ENCODE measurements around the gene ACAT2. TPM values are rescaled to one million over a fixed set of nuclear protein-coding genes. Genes with fewer than 3 reads are reported as not detected.

Gene ACAT2
- total RNA-seq, 2 donors from 2014 or later = 10.2 to 22.6 TPM

DNA sequence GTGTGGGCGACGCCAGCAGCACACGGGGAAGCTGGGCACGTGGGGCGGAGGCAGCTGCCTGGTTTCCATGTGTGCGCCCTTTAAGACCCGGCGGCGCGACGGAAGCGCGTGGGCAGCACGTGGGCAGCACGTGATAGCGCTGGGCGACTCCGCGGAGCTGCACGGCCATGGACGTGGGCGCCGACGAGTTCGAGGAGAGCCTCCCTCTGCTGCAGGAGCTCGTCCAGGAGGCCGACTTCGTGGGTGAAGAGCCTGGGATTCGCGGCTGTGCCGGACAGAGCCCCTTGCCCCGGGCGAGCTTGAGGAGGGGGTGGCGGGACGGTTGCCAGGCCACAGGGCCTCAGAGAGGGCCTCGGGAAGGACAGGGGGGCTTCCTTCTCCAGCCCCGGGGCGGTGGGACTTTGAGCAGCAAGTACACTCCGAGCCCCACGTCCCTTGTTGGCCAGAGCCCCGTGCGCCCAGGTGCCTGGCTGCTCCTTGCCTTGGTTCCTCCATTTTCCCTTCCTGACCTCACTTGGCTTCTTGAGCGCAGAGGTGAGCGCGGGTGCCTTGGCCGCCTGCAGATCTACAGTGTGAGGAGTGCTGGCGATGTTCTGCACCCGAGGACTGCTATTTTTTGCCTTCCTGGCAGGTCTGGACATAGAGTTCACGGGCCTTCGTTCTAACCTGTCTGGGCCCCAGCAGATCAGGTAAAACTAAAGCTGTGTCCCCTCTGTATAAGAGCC is 38.5 kb downstream of the ACAT2 start, which contains the start of gene PNLDC1:
Gene PNLDC1, plus strand, starts transcription at position 136 of the 725 bp plus-strand sequence. Its CDS starts 32 bp downstream, at position 168.
- H3K27me3 ChIP-seq (replicated peaks; ENCODE audit: insufficient read depth) = no peaks in the 10 kb centered on the region
- peaks cover 0 to 11% of the 10 kb centered on the region in 2 donors for H3K36me3 ChIP-seq

DNA sequence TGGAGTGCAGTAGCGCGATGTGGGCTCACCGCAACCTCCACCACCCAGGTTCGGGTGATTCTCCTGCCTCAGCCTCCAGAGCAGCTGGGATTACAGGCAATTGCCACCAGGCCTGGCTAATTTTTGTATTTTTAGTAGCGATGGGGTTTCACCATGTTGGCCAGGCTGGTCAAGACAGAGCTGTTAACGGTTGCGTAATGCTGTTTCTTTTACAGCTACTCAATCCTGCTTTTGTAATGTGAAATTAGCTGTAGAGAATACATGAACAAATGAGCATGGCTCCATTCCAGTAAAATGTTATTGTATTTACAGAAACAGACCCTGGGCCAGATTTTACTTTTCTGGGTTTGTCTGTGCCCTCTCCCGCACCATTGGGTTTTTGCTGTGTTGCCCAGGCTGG is 40.1 kb downstream of the ACAT2 start:
- TF ChIP-seq, protein P1, sequence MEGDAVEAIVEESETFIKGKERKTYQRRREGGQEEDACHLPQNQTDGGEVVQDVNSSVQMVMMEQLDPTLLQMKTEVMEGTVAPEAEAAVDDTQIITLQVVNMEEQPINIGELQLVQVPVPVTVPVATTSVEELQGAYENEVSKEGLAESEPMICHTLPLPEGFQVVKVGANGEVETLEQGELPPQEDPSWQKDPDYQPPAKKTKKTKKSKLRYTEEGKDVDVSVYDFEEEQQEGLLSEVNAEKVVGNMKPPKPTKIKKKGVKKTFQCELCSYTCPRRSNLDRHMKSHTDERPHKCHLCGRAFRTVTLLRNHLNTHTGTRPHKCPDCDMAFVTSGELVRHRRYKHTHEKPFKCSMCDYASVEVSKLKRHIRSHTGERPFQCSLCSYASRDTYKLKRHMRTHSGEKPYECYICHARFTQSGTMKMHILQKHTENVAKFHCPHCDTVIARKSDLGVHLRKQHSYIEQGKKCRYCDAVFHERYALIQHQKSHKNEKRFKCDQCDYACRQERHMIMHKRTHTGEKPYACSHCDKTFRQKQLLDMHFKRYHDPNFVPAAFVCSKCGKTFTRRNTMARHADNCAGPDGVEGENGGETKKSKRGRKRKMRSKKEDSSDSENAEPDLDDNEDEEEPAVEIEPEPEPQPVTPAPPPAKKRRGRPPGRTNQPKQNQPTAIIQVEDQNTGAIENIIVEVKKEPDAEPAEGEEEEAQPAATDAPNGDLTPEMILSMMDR (IDR thresholded peaks at IDR 0.05) = no peak
- TF ChIP-seq POLR2A (IDR thresholded peaks at IDR 0.05) (no peak), POLR2AphosphoS5 (IDR thresholded peaks at IDR 0.05) (no peak)
- intact Hi-C loops (cut with DNase I) = no loop called here
- 92% methylated on average over 8 of the region's 8 CpGs for WGBS
- DNase-seq (ENCODE audit: low spot score) = no peak
- H3K27ac ChIP-seq = no peak overlapping the region
- no peaks in the 10 kb centered on the region for H3K9me3 ChIP-seq
- no peaks in the 10 kb centered on the region for H3K4me1 ChIP-seq (replicated peaks)
- no peak overlapping the region for H3K4me3 ChIP-seq
- H3K36me3 ChIP-seq = peaks cover 0 to 11% of the 10 kb centered on the region in 2 donors
- H3K27me3 ChIP-seq (replicated peaks; ENCODE audit: insufficient read depth) = no peaks in the 10 kb centered on the region

More for the DNA sequence above, 38.5 kb downstream of the ACAT2 start, which contains the start of gene PNLDC1:
- TF ChIP-seq, protein P1 (IDR thresholded peaks at IDR 0.05) = no peak
- no peak for TF ChIP-seq POLR2AphosphoS5 (IDR thresholded peaks at IDR 0.05)
- TF ChIP-seq POLR2A (IDR thresholded peaks at IDR 0.05) = no peak
- Histone ChIP-seq H3K9me3 (no peaks in the 10 kb centered on the region), H3K27ac (no peak within 1 kb of the TSS), H3K4me1 (replicated peaks) (no peaks in the 10 kb centered on the region), H3K4me3 (no peak within 1 kb of the TSS)
- DNase-seq (ENCODE audit: low spot score) = no peak
- WGBS = 88% methylated on average over 50 of the region's 50 CpGs
- intact Hi-C loops (cut with DNase I) = no loop called here

DNA sequence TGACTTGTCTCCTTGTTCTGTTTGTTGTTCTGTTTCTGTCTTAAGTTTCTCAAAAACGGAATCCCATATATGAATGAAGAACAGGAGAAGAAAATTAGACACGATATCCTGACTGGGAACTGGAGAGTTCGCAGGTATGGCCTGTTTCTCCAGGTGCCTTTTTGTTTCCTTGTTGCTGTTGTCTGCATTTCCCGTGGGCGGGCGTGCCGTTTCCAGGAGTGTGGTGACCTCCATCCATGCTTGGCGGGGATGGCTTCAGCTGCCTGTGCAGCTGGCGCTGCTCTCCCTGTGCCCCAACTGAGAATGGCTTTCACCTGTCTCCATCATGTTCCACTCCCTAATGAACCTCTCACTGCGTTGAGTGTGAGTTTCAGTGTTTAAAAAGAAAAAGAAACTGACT is 42.7 kb downstream of the ACAT2 start:
- no peak overlapping the region for H3K27ac ChIP-seq
- WGBS = 86% methylated on average over 10 of the region's 10 CpGs
- H3K4me1 ChIP-seq (replicated peaks) = no peaks in the 10 kb centered on the region
- no peaks in the 10 kb centered on the region for H3K27me3 ChIP-seq (replicated peaks; ENCODE audit: insufficient read depth)
- no peak for TF ChIP-seq POLR2AphosphoS5 (IDR thresholded peaks at IDR 0.05)
- TF ChIP-seq, protein P1 (IDR thresholded peaks at IDR 0.05) = no peak
- no peak for TF ChIP-seq POLR2A (IDR thresholded peaks at IDR 0.05)
- intact Hi-C loops (cut with DNase I) = no loop called here
- no peak overlapping the region for H3K4me3 ChIP-seq
- DNase-seq (ENCODE audit: low spot score) = no peak
- no peaks in the 10 kb centered on the region for H3K36me3 ChIP-seq
- H3K9me3 ChIP-seq = no peaks in the 10 kb centered on the region

DNA sequence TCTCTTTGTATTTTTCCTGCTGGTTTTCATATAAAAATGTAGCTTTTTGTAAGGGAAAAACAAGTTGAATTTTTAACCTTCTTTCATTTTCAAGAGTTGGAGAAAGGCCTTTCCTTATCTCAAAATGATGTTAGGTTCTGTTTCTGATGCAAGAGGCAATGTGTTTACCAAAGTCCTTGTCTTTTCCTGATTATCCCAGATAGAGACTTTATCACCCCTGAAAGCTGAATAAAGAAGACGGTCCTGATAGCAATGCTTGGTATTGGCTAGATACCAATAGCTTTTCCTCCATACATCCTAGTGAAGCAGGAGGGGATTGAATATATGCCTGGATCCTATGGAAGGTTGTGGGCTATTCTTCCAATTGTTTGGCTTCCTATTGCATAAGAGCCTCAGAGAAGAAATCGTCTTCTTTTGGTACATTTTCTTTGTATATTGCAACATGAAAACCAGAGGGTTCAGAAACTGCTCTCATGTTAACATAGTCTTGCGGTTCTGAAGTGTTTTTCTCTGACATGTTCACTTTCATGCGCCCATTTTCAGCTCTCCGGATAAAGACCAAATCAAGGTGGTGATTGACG is 43.7 kb downstream of the ACAT2 start:
- no peaks in the 10 kb centered on the region for H3K36me3 ChIP-seq
- no peaks in the 10 kb centered on the region for H3K4me1 ChIP-seq (replicated peaks)
- H3K4me3 ChIP-seq = no peak overlapping the region
- DNase-seq (ENCODE audit: low spot score) = no peak
- intact Hi-C loops (cut with DNase I) = no loop called here
- TF ChIP-seq, protein P1 (IDR thresholded peaks at IDR 0.05) = no peak
- TF ChIP-seq POLR2AphosphoS5 (IDR thresholded peaks at IDR 0.05) (no peak), POLR2A (IDR thresholded peaks at IDR 0.05) (no peak)
- H3K9me3 ChIP-seq = no peaks in the 10 kb centered on the region
- WGBS = 95% methylated on average over 6 of the region's 6 CpGs
- H3K27ac ChIP-seq = no peak overlapping the region
- no peaks in the 10 kb centered on the region for H3K27me3 ChIP-seq (replicated peaks; ENCODE audit: insufficient read depth)
